Endothelial cell of umbilical vein (primary cell): ENCODE data around the gene TNFAIP8. TPM values are rescaled to one million over a fixed set of nuclear protein-coding genes. Genes with fewer than 3 reads are reported as not detected.

Source experiments
- BruUV-seq: library from RNA; stranded (reverse); fragments of 400-500 nt; replicated peaks from 2 replicates; lab custom pipeline; 2021; lab: Mats Ljungman, UMichigan
- CTCF ChIA-PET: fragments of 300-600, 350-600 bp; sonication (Branson Sonifier 250); formaldehyde crosslinking; loops from one replicate; lab custom pipeline; 2021; ENCODE audit warnings: antibody characterized with exemption, inconsistent platforms; lab: Charles Lee
- POLR2A ChIA-PET: fragments of 300-600, 350-600 bp; sonication (Branson Sonifier 250); formaldehyde crosslinking; loops from one replicate; lab custom pipeline; 2021; ENCODE audit warnings: antibody characterized with exemption, inconsistent platforms; lab: Charles Lee
- DNase-seq: peaks from one replicate; pipeline ENCODE4 v3.0.0-alpha.2; 2011; ENCODE audit warnings: low read depth, low spot score
- FAIRE-seq: peaks from 2 replicates; lab custom pipeline; 2011; peaks lifted over from hg19 to GRCh38; lab: Jason Lieb, UNC
- H2AFZ ChIP-seq: 2 replicates; pipeline ENCODE4 v1.6.0; 2012; ENCODE audit warnings: low read depth, low read length, control low read depth, inconsistent platforms
- H3K27ac ChIP-seq: 2 replicates; pipeline ENCODE4 v1.5.1; 2011; ENCODE audit warnings: low read depth, mild to moderate bottlenecking, control low read depth, low read length, moderate library complexity; ENCODE audit not compliant: insufficient read depth
- H3K27me3 ChIP-seq, 2 experiments: 2 replicates each; pipeline versions ENCODE4 v1.6.0 to v1.6.1; 2011; ENCODE audit warnings: low read length in 2 of 2, mixed read lengths in 1 of 2; ENCODE audit not compliant: control insufficient read depth in 2 of 2, insufficient read depth in 2 of 2
- H3K36me3 ChIP-seq, 2 experiments: 2 replicates in 1 of 2; 3 replicates in 1 of 2; pipeline ENCODE4 v1.5.1; 2011; ENCODE audit warnings: low read length in 2 of 2, mild to moderate bottlenecking in 1 of 2, moderate library complexity in 1 of 2; ENCODE audit not compliant: control insufficient read depth in 2 of 2, insufficient read depth in 2 of 2; ENCODE audit errors: extremely low read depth in 1 of 2
- H3K4me1 ChIP-seq: 3 replicates; pipeline ENCODE4 v1.5.1; 2011; ENCODE audit warnings: mild to moderate bottlenecking, low read length; ENCODE audit not compliant: control insufficient read depth, insufficient read depth; ENCODE audit errors: extremely low read depth
- H3K4me2 ChIP-seq: 2 replicates; pipeline ENCODE4 v1.6.1; 2011; ENCODE audit warnings: low read length, control low read depth, mixed read lengths; ENCODE audit not compliant: insufficient read depth
- H3K4me3 ChIP-seq, 3 experiments: fragments of 200-600 bp in 1 of 3; sonication (generic), shearing (Covaris generic) in 1 of 3; replicated peaks in 1 of 3; 2 replicates each; pipeline ENCODE4 v1.5.1; 2011 to 2016; ENCODE audit warnings: control low read depth in 3 of 3, low read length in 3 of 3, mild to moderate bottlenecking in 2 of 3, inconsistent platforms in 1 of 3, low read depth in 1 of 3, moderate library complexity in 1 of 3; ENCODE audit not compliant: insufficient read depth in 1 of 3
- H3K79me2 ChIP-seq: 2 replicates; pipeline ENCODE4 v1.6.0; 2012; ENCODE audit warnings: low read length, inconsistent platforms; ENCODE audit not compliant: control insufficient read depth, insufficient read depth
- H3K9ac ChIP-seq: replicated peaks from 2 replicates; pipeline ENCODE3; 2011; ENCODE audit warnings: low read length, control low read depth; ENCODE audit not compliant: insufficient read depth; ENCODE audit errors: extremely low read depth
- H3K9me1 ChIP-seq: replicated peaks from 3 replicates; pipeline ENCODE4 v1.6.0; 2011; ENCODE audit warnings: mild to moderate bottlenecking, low read length; ENCODE audit not compliant: control insufficient read depth, insufficient read depth; ENCODE audit errors: extremely low read depth
- H3K9me3 ChIP-seq: replicated peaks from 2 replicates; pipeline ENCODE4 v1.5.1; 2012; ENCODE audit warnings: low read length, inconsistent platforms; ENCODE audit not compliant: control insufficient read depth, insufficient read depth
- H4K20me1 ChIP-seq: replicated peaks from 2 replicates; pipeline ENCODE3; 2011; ENCODE audit warnings: mild to moderate bottlenecking, low read length; ENCODE audit not compliant: control insufficient read depth, insufficient read depth; ENCODE audit errors: extremely low read depth
- EZH2 ChIP-seq: IDR thresholded peaks from 2 replicates; pipeline ENCODE4 v1.6.1; 2012; ENCODE audit warnings: borderline replicate concordance, low read depth, mild to moderate bottlenecking, moderate library complexity, low read length, inconsistent platforms; ENCODE audit not compliant: severe bottlenecking
- FOS ChIP-seq: IDR thresholded peaks from 2 replicates; pipeline ENCODE4 v1.6.1; 2011; ENCODE audit warnings: mild to moderate bottlenecking, low read length, moderate library complexity, borderline replicate concordance; ENCODE audit not compliant: insufficient read depth
- GATA2 ChIP-seq: IDR thresholded peaks from 2 replicates; pipeline ENCODE4 v1.7.0; 2011; ENCODE audit warnings: low read depth, mild to moderate bottlenecking, moderate library complexity, mixed read lengths, low read length; ENCODE audit not compliant: insufficient read length, insufficient read depth
- JUN ChIP-seq: IDR thresholded peaks from 2 replicates; pipeline ENCODE4 v1.6.1; 2011; ENCODE audit warnings: borderline replicate concordance, low read depth; ENCODE audit not compliant: insufficient read length, insufficient read depth
- MYC ChIP-seq: IDR thresholded peaks from one replicate; pipeline ENCODE4 v1.6.1; 2011; ENCODE audit warnings: mild to moderate bottlenecking, low read depth, low read length
- POLR2A ChIP-seq: IDR thresholded peaks from 2 replicates; pipeline ENCODE4 v1.6.1; 2012; ENCODE audit warnings: low read depth, mild to moderate bottlenecking, control low read depth, low read length
- POLR2AphosphoS5 ChIP-seq: IDR thresholded peaks from 2 replicates; pipeline ENCODE4 v1.6.1; 2012; ENCODE audit warnings: low read depth, mild to moderate bottlenecking, control low read depth, low read length, moderate library complexity; ENCODE audit not compliant: insufficient read depth
- dilution Hi-C: fragments of 300-500 bp; cut with MboI; formaldehyde crosslinking; loops from one replicate; pipeline ENCODE4 v1.15.0; 2019; ENCODE audit warnings: low sequenced_read_pairs; ENCODE audit not compliant: extremely low pct_ligation_motif_present
- intact Hi-C: fragments of 100-400 bp; cut with micrococcal nuclease; formaldehyde crosslinking; loops from one replicate; pipeline ENCODE4 v1.10.0; 2022
- polyA plus RNA-seq, 4 experiments: library from polyadenylated mRNA; depleted of rRNA in 3 of 4; stranded (reverse) in 3 of 4; unstranded in 1 of 4; fragments of >200 nt; gene quantifications; 2 replicates each; pipeline versions ENCODE4 v1.2.1 to v1.2.3, GENCODE V29; 2011 to 2012; ENCODE audit warnings: missing spikeins in 1 of 4
- total RNA-seq: library from RNA; stranded (reverse); gene quantifications from 2 replicates; pipeline ENCODE4 v1.2.3, GENCODE V29; 2021
- TF ChIP-seq, protein P1 (sequence below), 2 donors: IDR thresholded peaks; 1 replicate in 1 of 2; 2 replicates in 1 of 2; pipeline ENCODE4 v1.5.1; 2011; ENCODE audit warnings: low read length in 2 of 2, mild to moderate bottlenecking in 2 of 2, moderate library complexity in 2 of 2, control low read depth in 1 of 2, inconsistent platforms in 1 of 2, low read depth in 1 of 2; ENCODE audit not compliant: insufficient read depth in 1 of 2; ENCODE audit errors: extremely low read depth in 1 of 2
- TF ChIP-seq, protein P2 (sequence below): IDR thresholded peaks from 2 replicates; pipeline ENCODE4 v1.6.1; 2011; ENCODE audit not compliant: insufficient read depth, insufficient read length

TNFAIP8 gene
- total and polyA plus RNA-seq, 2 donors (not counting 3 experiments of a cell fraction or from before 2014, with no cell fraction given): 4.7 to 7.4 TPM

DNA sequence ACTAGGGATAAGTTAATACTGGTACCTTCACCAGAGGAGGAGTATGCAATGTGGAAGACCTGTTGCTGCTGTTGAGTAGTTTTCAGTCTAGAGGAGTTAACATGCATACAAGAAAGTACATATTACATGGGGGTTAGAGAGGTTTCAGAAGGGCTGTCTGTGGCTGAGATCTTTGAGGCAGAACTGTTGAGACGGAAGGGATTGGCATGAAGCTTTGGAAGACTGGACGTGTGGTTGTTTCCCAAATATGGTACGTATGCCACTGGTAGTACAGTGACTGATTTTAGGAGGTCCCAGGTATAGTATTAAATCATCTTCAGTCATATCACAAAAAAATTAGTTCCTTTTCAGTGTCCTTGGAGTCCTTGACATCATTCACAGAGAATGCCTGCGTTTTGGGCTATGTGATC lies 17.6 kb downstream of the TNFAIP8 start:
- ChIA-PET CTCF (interaction anchor here (1.5 kb wide), 1 partner anchor 58 kb away, joined by 4 read pairs; no protein-coding TSS in a partner anchor), POLR2A (no interaction called here)
- dilution Hi-C loops: no loop called here
- no peaks in the 10 kb centered on the region for H3K36me3 ChIP-seq
- TF ChIP-seq GATA2 (no peak), POLR2A (no peak), MYC (no peak), POLR2AphosphoS5 (no peak), EZH2 (no peak), JUN (no peak), FOS (no peak)
- TF ChIP-seq, protein P1, sequence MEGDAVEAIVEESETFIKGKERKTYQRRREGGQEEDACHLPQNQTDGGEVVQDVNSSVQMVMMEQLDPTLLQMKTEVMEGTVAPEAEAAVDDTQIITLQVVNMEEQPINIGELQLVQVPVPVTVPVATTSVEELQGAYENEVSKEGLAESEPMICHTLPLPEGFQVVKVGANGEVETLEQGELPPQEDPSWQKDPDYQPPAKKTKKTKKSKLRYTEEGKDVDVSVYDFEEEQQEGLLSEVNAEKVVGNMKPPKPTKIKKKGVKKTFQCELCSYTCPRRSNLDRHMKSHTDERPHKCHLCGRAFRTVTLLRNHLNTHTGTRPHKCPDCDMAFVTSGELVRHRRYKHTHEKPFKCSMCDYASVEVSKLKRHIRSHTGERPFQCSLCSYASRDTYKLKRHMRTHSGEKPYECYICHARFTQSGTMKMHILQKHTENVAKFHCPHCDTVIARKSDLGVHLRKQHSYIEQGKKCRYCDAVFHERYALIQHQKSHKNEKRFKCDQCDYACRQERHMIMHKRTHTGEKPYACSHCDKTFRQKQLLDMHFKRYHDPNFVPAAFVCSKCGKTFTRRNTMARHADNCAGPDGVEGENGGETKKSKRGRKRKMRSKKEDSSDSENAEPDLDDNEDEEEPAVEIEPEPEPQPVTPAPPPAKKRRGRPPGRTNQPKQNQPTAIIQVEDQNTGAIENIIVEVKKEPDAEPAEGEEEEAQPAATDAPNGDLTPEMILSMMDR (IDR thresholded peaks at IDR 0.05; ENCODE audit: extremely low read depth in 1 of 2, insufficient read depth in 1 of 2, low read depth in 1 of 2, low read length in 2 of 2): no peak
- TF ChIP-seq, protein P2, sequence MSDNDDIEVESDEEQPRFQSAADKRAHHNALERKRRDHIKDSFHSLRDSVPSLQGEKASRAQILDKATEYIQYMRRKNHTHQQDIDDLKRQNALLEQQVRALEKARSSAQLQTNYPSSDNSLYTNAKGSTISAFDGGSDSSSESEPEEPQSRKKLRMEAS: no peak
- H3K27me3 ChIP-seq: no peaks in the 10 kb centered on the region
- FAIRE-seq: no peak
- H3K9me3 ChIP-seq: no peaks in the 10 kb centered on the region
- H3K27ac ChIP-seq: no peak overlapping the region
- DNase-seq: no peak
- no peaks in the 10 kb centered on the region for H3K4me1 ChIP-seq
- intact Hi-C loops: no loop called here
- no peak overlapping the region for H3K4me3 ChIP-seq
- no peaks in the 10 kb centered on the region for H3K9me1 ChIP-seq
- no peak overlapping the region for H2AFZ ChIP-seq
- no peak overlapping the region for H3K4me2 ChIP-seq
- no peak overlapping the region for H3K9ac ChIP-seq
- no peaks in the 10 kb centered on the region for H3K79me2 ChIP-seq
- no peaks in the 10 kb centered on the region for H4K20me1 ChIP-seq
- no TSS peak for BruUV-seq
